ENCODE measurements around the gene ITM2B. TPM values are rescaled to one million over a fixed set of nuclear protein-coding genes. Genes with fewer than 3 reads are reported as not detected.

ITM2B gene
- total RNA-seq, 1 donor from 2014 or later: 403 TPM

DNA sequence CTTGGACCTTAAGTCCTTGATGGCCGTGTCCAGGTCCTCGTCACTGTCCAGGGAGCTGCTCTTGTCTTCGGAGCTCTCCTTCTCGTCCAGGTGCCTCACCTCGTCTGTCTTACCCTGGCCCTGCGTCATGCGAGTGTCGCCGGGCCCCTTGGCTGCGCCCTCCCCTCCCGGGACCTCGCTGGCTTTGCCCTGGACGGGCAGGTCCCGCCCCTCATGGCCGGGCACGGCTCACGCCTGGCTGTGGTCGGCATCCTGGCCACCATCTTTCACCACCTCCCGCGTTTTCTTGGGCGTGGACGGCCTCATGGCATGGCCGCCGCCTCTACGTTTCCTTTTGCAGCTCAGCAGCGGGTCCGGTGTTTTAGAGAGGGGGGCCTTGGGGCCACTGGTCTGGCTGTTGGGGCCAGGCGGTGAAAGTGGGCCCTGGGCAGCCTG, 85.4 kb downstream of the ITM2B start:
- no peak for DNase-seq (ENCODE audit: low read depth)
- TF ChIP-seq, protein P1, sequence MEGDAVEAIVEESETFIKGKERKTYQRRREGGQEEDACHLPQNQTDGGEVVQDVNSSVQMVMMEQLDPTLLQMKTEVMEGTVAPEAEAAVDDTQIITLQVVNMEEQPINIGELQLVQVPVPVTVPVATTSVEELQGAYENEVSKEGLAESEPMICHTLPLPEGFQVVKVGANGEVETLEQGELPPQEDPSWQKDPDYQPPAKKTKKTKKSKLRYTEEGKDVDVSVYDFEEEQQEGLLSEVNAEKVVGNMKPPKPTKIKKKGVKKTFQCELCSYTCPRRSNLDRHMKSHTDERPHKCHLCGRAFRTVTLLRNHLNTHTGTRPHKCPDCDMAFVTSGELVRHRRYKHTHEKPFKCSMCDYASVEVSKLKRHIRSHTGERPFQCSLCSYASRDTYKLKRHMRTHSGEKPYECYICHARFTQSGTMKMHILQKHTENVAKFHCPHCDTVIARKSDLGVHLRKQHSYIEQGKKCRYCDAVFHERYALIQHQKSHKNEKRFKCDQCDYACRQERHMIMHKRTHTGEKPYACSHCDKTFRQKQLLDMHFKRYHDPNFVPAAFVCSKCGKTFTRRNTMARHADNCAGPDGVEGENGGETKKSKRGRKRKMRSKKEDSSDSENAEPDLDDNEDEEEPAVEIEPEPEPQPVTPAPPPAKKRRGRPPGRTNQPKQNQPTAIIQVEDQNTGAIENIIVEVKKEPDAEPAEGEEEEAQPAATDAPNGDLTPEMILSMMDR (conservative IDR thresholded peaks at IDR 0.05; ENCODE audit: low read depth, low read length): no peak
- no peak overlapping the region for H3K4me3 ChIP-seq (ENCODE audit: low read depth, low read length)

DNA sequence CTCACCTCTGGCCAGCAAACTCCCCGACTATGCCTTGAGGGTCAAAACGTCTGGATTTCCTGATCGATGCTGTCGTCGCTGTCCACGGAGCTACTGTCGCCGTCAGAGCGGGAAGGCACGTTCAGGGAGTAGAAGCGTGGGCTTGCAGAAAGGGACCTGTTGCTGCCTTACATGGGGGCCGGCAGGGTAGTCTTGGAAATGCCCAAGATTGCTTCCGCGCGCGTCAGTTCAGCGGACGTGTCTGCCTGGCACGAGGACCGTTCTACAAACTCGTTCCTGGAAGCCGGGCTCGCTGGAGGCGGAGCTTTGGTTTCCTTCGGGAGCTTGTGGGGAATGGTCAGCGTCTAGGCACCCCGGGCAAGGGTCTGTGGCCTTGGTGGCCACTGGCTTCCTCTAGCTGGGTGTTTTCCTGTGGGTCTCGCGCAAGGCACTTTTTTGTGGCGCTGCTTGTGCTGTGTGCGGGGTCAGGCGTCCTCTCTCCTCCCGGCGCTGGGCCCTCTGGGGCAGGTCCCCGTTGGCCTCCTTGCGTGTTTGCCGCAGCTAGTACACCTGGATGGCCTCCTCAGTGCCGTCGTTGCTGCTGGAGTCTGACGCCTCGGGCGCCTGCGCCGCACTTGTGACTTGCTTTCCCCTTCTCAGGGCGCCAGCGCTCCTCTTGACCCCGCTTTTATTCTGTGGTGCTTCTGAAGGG, 86.0 kb downstream of the ITM2B start:
- DNase-seq (ENCODE audit: low read depth): no peak
- TF ChIP-seq, protein P1 (conservative IDR thresholded peaks at IDR 0.05; ENCODE audit: low read depth, low read length): no peak
- no peak overlapping the region for H3K4me3 ChIP-seq (ENCODE audit: low read depth, low read length)

Other genes starting within 250 kb of the ITM2B start
- 24.3 and 40.2 TPM in 2 replicates for gene SUCLA2, start 231.9 kb upstream of the ITM2B start, total RNA-seq
- gene NUDT15, start 195.5 kb upstream of the ITM2B start, total RNA-seq: 32.3 and 47.0 TPM in 2 replicates
- gene MED4, start 138.1 kb upstream of the ITM2B start, total RNA-seq: 28.1 and 30.0 TPM in 2 replicates
- gene RB1, start 70.5 kb downstream of the ITM2B start, total RNA-seq: 22.3 and 35.4 TPM in 2 replicates
- 2.1 and 2.4 TPM in 2 replicates for gene LPAR6, start 179.9 kb downstream of the ITM2B start, total RNA-seq

Measured in epithelial cell of proximal tubule (primary cell).